OCI-LY1 (cell line): ENCODE data around the gene COL20A1.

Experiments
- CTCF ChIP-seq: fragments of 200-600 bp; sonication (generic), shearing (Covaris generic); IDR thresholded peaks from 2 replicates; pipeline ENCODE4 v1.5.1; 2017; ENCODE audit warnings: mild to moderate bottlenecking, antibody characterized with exemption, low read length, moderate library complexity, mixed read lengths
- EZH2 ChIP-seq: fragments of 200-600 bp; sonication (generic), shearing (Covaris generic); IDR thresholded peaks from 2 replicates; pipeline ENCODE4 v1.8.0; 2017; ENCODE audit warnings: borderline replicate concordance, mixed run types, mild to moderate bottlenecking, antibody characterized with exemption, low read length, moderate library complexity, mixed read lengths

- TF ChIP-seq CTCF = no peak
- no peak for TF ChIP-seq EZH2
Measured at GRCh38 chr20:63357921-63358905, 65.2 kb downstream of the COL20A1 start.
